Medulla oblongata (tissue), 1 donor: ENCODE measurements around the gene DLG2.
"Not testable (repeated sequence)": the region's sequence is repeated elsewhere in the genome, so short reads cannot be mapped to it uniquely, and the experiment has no call there.

Source experiments
- DNase-seq: peaks from one replicate; pipeline ENCODE4 v3.0.0-alpha.2; 2015; ENCODE audit errors: extremely low spot score

DLG2 gene

DNA sequence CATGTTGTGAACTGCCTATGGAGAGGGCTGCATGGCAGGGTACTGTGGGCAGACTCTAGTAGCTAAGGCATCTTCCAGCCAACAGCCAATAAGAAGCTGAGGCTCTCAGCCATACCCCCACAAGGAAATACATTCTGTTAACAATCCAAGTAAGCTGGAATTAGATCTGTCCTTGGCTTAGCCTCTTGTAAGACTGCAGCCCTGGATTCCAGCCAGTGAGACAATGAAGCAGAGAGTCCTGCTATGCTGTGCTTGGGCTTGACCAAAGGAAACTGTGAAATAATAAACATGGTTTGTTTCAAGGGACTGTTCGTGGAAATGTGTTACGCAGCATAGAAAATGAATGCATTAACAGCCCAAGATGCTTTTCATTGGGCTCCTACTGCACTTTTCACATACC, 1243.6 kb downstream of the DLG2 start:
- DNase-seq, result peak; percentile 19

DNA sequence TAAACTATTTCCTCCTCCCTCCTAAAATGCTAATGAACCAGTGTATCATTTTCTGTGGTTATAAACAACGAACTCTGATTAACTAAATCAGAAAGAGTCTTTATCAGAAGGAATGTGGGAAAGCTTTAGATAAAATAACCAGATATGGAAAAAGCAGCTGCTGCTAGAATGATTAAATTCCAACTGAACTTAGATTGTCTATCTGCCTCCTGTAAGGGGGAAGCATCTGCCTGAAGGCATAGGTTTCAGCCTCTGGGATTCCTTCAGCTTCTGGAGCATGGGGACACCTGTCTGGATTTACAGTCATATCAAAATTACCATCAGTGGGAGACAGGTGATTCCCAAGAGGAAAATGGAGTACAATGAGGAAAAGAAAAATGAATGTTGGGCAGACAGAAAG, 1245.5 kb downstream of the DLG2 start:
- DNase-seq, result no peak

DNA sequence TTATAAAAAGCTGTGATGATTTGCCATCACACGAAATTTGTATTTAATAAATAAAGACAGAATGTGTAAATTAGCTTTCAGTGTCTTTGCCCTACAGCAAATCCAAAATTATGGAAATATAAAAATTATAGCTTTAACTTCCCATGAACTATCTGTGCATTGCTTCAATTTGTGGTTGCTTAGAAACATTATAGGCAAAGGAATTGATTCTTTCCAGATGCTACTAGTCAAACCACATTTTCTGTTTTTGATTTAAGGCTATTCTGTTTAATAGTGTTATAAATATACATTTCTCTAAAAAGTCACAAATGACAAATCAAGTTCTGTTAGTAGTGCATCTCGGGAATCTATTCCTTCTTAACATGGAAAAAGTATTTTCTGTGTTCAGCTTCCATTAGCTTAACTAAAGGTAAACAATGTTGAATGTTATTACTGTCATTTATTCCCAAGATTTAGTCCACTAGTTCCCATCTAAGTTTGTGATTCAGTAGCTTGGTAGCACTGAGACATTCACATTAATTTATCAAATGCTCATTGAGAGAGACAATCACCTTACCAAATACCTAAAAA, 1254.7 kb downstream of the DLG2 start:
- DNase-seq, result no peak

DNA sequence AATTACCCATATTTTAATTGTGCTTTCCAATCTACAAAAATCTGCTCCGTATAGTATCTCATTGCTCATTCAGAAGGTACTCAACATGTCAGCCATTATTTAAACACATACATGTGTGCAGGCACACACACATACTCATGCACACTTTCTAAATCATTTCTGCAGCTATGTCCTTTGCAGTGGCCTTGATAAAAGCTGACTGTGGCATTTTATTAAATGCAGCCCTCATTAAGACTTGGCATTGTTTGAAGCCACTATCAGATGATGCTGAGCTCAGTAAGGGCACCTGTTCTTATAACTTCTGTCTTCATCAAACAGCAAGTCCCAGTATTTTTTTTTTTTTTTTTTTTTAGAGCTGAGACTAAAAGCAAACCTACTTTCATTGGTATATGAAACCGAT, 1269.1 kb downstream of the DLG2 start:
- DNase-seq, result no peak

DNA sequence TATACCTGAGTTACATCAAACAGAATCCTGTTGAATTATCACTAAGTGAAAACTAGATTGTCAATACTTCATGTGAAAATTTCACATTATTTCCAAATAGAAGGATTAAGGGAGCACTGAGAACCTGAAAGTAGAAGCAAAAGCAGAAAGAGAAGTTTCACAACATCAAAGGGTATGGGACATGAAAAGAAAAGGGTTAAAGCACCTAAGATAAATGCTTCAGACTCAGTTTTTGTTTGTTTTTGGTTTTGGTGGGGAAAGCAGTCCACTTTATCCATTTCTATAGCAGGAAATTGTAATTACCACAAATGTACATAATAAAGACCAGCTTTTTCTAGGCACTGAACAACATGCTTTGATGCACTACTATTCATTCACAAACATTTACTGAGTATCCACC, 1271.2 kb downstream of the DLG2 start:
- DNase-seq, result no peak

DNA sequence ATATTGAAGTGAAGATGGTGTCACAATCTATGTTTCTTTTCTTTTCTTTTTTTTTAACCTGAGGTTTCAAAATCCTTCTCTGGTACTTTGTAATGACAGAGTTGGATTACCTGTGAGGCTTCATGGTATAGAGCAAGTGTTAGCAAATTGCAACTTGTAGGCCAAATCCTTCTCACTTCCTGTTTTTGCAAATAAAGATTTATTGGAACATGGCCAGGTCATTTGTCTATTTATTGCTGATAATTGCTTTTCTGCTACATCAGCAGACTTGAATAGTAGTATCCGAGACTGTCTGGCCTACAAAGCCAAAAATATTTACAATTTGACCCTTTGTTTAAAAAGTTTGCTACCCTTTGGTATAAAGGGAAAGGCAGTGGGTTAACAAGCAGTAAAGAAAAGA, 1281.5 kb downstream of the DLG2 start:
- DNase-seq, result no peak

DNA sequence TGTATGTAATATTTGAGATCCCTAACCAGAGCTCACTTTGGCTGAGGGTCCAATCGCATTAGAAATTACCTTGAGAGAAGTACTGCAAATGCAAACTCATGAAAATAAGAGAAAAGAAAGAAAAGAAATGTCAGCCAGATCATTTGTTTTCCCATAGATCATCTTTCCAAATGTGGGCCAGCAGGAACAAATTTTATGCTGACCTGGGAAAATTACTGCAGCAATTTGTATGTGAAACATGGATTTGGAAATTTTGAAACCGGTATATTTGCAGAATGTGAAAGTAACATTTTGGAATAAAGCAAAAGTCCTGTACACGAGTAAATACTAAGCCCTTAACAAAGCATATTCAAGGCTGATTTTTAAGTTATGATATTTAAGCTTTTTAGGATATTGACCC, 1282.1 kb downstream of the DLG2 start:
- no peak for DNase-seq

DNA sequence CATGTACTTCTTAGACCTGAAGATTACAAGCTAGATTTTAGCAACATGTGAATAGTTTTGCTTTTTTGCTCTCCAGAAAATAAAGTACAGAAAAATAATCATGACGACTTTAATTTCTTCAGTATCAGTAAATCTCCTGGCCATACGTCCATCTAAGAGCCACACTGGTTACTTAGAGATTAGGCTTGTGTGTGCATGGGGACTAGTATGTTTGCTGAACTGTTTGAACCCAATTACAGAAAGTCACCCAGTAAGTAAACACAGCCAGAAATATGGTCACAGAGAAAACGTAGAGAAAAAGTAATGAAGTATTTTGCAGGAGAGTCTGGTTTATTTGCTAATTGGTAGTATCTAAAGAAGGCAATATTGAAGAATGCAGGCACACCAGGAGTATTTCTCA, 1287.3 kb downstream of the DLG2 start:
- DNase-seq, result no peak

DNA sequence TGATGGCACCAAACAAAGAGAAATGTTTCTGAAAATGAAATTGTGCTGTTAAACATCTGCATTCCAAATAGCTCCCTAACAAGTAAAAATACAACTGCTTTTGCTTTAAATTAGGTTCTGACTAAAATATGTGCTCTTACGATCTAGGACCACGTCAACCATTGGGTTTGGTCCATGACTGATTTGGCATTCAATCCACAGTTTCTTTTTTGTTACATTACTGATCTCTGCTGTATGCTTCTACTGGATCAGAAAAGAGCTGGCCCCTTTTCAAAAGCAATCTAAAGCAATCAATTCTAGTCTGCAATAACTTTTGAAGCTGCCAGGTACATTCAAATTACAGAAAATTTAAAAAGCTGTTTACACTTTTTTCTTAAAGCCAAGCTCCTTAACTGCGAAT, 1293.9 kb downstream of the DLG2 start:
- DNase-seq, result no peak

DNA sequence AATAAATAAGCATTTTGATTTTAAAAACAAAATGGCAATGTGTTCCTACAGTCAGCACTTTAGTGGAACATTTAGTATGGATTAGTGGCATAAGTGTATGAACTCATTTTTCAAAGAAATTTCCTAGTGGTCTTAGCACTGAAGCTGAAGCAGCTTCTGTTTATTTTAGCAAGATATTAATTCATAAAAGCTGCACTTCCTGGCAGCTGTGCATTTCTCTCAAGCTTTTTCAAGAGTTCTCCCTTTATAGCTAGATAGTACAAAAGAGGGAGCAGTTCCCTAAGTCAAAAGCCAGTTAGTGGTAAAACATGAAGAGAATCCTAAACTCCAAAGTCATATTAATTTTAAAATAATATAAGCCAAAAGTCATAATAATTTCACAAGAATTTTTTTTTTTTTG, 1304.9 kb downstream of the DLG2 start:
- no peak for DNase-seq

DNA sequence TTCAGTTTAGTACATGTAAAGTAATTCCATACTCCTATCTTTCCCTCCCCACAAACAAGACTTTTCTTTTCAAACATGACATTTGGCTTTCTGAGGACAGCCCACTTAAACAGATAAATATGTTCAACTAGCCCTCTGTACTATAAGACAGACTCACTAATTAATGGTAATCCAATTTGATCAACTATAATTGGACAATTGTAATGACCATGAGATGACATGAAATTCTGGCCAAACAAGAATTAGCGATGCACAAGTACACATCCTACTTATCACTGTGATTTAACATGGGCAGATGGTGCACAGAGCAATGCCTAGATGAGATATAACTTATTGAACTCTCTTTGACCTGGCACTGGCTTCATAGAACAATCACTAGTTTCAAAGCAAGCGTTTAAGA, 1307.3 kb downstream of the DLG2 start:
- DNase-seq, result no peak

DNA sequence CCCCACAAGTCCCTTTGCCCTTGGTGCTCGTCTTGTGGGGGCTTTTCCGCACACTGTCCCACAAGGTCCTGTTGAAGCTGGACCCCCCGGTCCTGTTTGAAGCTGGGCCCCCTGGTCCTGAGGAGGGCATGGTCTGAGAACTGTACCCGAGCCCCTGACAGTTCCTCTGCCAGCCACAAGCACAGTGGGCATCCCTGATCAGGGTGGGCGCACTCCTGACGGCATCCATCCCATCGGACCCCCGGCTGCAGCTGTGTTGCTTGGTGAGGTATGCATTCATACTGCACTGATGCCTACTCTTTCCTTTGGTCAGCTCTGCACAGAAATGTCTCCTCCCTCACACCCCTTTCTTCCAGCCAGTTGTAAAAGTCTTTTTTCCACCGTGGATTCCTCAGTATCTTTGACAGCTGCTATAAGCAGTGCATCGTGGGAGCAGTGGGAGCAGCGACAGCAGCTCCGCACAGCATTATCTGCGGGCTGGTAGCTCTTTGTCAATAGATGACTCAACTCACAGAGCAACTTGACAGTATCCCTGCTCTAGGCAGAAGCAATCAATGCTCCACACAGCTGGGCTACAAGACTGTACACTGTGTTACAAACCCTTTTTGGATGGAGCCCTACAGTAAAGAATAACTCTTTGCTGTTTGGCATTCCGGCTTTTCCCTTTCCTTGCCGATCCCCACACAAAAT, 1310.1 kb downstream of the DLG2 start:
- DNase-seq, result peak; percentile 88

DNA sequence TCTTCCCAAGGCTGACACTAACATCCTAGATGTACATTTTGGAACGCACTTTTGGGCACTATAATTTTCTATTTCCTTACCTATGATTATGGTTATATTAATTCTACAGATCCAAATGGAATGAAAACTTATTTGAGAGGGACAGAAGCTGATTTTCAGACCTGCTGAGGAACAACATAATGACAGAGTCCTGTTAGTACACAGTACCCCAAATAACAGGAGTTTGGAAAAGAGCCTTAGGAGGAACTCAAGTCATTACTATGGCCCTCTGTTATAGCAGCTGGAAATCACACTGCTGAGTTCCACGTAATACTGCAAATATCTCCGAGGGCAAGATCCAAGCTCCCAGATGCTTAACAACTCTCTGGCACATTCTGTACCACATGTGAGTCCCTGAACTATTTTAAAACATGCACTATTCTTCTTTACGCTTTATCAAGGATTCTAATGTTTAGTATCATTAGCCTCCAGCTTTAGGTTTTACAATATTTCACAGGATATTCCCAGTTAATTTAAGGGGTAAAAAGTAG, 1313.2 kb downstream of the DLG2 start:
- DNase-seq, result peak; percentile 48

DNA sequence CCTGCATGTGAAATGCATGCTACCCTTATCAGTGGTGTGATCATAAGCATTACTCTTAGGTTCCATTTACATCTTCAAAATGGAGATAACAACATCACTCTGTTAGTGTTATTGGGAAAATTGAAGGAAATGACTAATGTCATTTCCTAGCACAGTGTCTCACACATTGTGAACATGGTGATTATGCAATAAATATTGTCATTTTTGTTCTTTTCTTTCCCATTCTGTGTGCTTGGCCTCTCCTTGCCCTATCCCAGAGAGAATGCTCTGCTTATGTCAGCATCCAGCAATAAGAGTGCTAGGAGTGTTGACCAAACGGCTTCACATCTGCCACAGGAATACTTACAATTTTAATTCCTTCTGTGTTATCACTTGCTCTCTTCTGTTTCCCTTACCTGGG, 1316.9 kb downstream of the DLG2 start:
- DNase-seq, result no peak

DNA sequence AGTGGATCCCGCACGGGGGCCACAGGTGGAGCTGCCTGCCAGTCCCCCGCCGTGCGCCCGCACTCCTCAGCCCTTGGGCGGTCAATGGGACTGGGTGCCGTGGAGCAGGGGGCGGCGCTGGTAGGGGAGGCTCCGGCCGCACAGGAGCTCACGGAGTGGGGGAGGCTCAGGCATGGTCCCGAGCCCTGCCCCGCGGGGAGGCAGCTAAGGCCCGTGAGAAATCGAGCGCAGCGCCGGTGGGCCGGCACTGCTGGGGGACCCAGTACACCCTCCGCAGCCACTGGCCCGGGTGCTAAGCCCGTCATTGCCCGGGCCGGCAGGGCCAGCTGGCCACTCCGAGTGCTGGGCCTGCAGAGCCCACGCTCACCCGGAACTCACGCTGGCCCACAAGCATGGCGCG, 1318.7 kb downstream of the DLG2 start:
- DNase-seq, result not testable (repeated sequence)

DNA sequence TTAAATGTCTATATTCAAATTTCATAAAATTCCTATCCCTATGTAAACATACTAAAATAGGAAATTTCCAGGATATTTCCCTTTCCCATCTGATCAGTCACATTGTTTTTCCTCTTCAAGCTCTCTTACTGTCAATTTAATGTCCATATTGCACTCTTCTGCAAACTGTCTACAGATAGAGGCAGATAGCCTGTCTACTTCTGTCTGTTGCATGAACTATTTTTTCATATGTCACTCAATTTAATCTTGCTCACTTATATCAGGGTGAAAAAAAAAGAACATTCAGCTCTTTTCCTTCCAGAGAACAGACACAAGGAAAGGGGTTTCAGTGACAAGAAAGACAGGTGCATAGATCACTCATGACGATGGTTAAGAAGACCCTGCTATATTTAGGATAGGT, 1327.1 kb downstream of the DLG2 start:
- DNase-seq, result no peak

DNA sequence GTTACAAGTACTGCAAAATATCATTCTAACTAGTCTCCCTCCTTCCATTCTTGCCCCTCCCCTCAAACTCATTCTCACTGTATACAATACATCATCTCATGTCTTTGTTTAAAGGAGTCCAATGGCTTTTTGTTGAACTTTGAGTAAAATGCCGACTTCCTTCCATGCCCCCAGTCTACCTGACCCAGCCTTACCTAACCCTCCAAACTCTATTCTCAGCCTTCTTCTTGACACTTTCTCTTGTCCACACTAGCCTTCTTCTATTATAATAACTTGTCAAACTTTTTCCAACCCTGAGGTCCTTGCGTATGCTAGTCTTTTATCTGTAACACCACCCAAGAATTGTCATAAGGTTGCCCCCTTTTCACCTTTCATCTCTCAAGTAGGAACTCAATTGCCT, 1329.6 kb downstream of the DLG2 start:
- no peak for DNase-seq

DNA sequence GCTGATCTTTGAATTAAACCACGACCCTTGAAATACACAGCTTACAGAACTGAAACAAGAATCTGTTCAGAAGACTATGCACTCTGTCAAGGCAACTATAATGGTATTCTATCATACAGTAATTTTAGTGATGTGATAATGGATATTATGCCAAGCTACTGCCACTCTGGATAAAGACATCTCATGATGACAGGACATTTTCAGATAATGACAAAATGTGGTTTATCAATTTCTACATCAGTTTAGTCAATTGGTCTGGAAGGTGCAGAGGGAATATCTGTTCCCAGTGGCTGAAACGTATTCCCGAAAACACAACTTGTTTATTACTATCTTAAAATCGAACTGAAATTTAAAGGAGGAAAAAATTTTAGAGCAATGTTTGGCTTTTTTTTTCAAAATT, 1331.3 kb downstream of the DLG2 start:
- DNase-seq, result no peak

DNA sequence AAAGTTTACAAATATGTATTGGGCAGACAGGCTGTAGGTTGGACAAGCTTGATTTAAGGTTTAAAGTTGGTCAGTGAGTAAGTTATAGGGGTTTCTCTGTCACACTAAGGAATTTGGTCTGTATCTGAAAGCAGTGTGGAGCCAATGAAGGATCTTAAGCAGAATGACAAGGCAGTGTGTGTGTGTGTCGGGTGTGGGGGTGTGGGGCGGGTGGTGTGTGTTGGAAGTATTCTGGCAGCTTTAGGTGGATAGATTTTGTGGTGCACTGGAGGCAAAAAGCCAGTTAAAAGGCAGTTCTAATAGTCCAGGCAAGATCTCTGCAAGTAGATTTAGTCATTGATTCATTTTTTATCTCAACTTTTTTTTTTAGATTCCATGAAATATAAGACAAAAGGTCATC, 1334.2 kb downstream of the DLG2 start:
- DNase-seq, result no peak

DNA sequence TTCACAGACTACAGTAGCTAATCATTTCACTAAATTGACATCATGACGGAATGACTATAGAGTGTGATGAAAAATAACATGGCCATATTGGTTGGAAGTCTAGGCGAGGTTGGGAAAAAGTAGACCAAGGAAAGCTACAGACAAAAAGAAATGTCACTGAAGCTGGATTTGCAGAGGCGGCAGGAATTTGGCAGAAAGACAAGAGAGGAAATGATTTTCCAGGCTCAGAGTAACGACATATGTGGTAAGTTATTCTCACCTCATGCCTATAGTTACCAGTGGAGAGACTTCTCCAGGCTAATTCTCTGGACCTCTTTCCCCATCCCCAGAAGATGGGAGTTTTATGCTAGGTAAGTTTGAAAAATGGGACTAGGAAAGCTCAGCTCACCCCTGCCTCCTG, 1335.1 kb downstream of the DLG2 start:
- no peak for DNase-seq

DNA sequence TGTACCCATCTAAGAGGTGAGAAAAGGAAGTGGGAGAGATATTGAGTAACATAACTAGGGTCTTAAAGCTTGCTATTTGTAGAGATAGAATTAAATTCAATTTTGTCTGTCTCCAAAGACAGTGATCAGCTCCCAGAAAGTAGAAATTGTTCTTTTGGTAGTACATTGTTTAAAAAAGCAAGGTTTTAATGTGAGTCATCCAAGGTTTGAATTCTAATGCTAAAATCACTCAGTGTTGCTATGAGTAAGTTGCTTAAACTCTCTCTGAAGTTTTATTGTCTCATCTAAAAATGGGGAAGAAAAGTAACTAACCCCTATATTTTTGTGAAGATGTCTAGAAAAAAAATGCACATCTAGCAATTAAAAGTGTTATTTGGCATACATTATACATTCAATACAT, 1336.5 kb downstream of the DLG2 start:
- DNase-seq, result no peak

DNA sequence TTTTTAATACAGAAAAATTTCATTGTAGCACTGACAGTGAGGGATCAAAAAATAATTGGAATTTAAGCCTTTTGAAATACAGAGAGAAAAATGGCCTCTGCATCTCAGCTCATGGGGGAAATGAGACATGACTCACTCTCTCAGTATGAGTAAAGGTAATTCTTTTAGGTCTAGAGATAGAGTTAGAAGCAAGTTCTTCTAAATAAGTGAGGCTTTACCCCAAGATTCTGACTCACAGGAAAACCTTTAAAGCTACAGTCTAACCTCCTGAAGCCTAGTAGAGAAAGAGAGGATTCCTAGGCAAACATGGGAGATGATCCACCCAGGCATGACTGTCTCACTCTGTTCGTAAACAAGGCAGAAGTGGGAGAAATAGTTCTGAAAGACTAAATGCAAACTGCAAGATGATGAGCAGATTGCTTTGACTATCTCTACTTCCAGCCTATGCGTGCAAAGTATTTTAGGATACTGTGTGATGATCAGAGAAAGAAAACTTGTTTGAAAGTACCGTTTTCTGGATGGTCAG, 1337.7 kb downstream of the DLG2 start:
- no peak for DNase-seq

DNA sequence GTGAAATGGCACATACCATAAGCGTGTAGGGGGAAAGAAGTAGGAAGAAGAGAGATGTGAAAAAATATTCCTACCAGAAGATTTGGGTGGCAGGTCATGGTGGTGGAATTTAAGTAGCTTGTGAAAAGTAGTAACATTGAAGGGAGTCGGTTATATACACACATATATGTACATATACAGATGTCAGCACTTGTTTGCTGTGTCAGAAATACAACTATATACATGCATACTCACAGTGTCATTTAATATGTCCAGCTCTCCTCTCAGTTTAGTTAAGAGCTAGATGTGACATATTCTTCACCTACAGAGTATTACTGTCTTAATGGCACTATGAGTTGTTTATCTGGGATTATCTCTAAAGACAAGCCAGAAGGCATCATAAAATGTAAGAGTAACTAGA, 1353.6 kb downstream of the DLG2 start:
- no peak for DNase-seq

DNA sequence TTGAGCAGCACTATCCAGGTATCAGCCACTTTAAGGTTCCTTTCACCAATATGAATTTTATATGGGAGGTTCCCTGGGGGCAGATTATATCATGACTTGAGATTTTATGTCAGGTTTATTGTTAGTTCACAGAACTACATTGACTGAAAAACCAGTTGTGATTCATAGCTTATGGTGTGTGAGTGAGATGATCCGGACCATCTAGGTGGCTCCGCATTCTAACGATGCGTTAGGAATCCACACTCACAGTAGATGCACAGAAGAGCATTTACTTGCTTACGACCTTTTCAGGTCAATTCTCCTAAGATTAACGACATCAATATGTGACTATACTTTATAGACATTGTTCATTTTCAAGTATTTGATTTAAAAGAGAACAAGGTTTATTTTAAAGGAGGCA, 1356.7 kb downstream of the DLG2 start:
- DNase-seq, result no peak
